NCI-H2227 treated with DMSO at 0.1 percent for 48 hours (cell line): Measurements from ENCODE around the gene NAA38.

Experiments used
- DNase-seq: peaks from one replicate; lab custom pipeline; 2025; lab: John Stamatoyannopoulos, UW

The NAA38 gene

GRCh38 chr17:7840441-7840840 is 16.9 kb downstream of the NAA38 start:
- no peak for DNase-seq

GRCh38 chr17:7839876-7840261 is 17.5 kb downstream of the NAA38 start:
- DNase-seq = no peak

GRCh38 chr17:7839190-7839875 is 18.0 kb downstream of the NAA38 start:
- no peak for DNase-seq

GRCh38 chr17:7838090-7839075 is 19.0 kb downstream of the NAA38 start:
- DNase-seq = peak; percentile 53

- no peak for DNase-seq
Observed at GRCh38 chr17:7837408-7838088, 19.8 kb downstream of the NAA38 start.

GRCh38 chr17:7836596-7837407 is 20.6 kb downstream of the NAA38 start:
- DNase-seq = peak; percentile 89

- DNase-seq = peak; percentile 40
Observed at GRCh38 chr17:7835814-7836595, 21.4 kb downstream of the NAA38 start.

GRCh38 chr17:7834957-7835813 is 22.2 kb downstream of the NAA38 start:
- DNase-seq = peak; percentile 87

GRCh38 chr17:7834542-7834956 is 22.8 kb downstream of the NAA38 start:
- no peak for DNase-seq

- peak; percentile 84 for DNase-seq
Observed at GRCh38 chr17:7833795-7834541, 23.4 kb downstream of the NAA38 start, which contains the start of gene KDM6B. TSS of gene KDM6B (plus strand) at chr17:7834217. CDS start at chr17:7845555, 11,338 bp downstream.

GRCh38 chr17:7833011-7833794 is 24.2 kb downstream of the NAA38 start:
- no peak for DNase-seq

GRCh38 chr17:7832431-7832830 is 24.9 kb downstream of the NAA38 start:
- DNase-seq = no peak

GRCh38 chr17:7831233-7831632 is 26.1 kb downstream of the NAA38 start:
- no peak for DNase-seq

- DNase-seq = no peak
Observed at GRCh38 chr17:7830616-7831015, 26.7 kb downstream of the NAA38 start.

GRCh38 chr17:7825206-7825990 is 32.0 kb downstream of the NAA38 start:
- DNase-seq = no peak

- DNase-seq = no peak
Observed at GRCh38 chr17:7824021-7824924, 33.1 kb downstream of the NAA38 start.
